Ectodermal cell (in vitro differentiated cells): Measurements from ENCODE around the gene GLDC.
A peak's percentile ranks its signal among the peaks of the same experiment; 100 is the strongest.
"Not testable (repeated sequence)": the region's sequence is repeated elsewhere in the genome, so short reads cannot be mapped to it uniquely, and the experiment has no call there.

Source experiments
- H3K27ac ChIP-seq: 2 replicates; pipeline ENCODE4 v1.7.0; 2013; ENCODE audit warnings: mild to moderate bottlenecking, low read depth, low read length; ENCODE audit not compliant: insufficient read depth, poor library complexity, severe bottlenecking
- H3K27me3 ChIP-seq: 2 replicates; pipeline ENCODE4 v1.7.0; 2013; ENCODE audit warnings: mild to moderate bottlenecking, low read length; ENCODE audit not compliant: insufficient read depth, control insufficient read depth, poor library complexity, severe bottlenecking
- H3K36me3 ChIP-seq: one replicate; pipeline ENCODE4 v1.7.0; 2013; ENCODE audit warnings: low read length; ENCODE audit not compliant: control insufficient read depth, insufficient read depth
- H3K4me1 ChIP-seq: one replicate; pipeline ENCODE4 v1.7.0; 2013; ENCODE audit warnings: low read length; ENCODE audit not compliant: control insufficient read depth, insufficient read depth
- H3K4me3 ChIP-seq: 2 replicates; pipeline ENCODE4 v1.7.0; 2013; ENCODE audit warnings: low read depth, low read length, control low read depth; ENCODE audit not compliant: insufficient read depth
- H3K9me3 ChIP-seq: 2 replicates; pipeline ENCODE4 v1.7.0; 2013; ENCODE audit warnings: mild to moderate bottlenecking, low read length, moderate library complexity; ENCODE audit not compliant: control insufficient read depth
- WGBS, 2 experiments: methylation state at CpG; one replicate each; pipeline ENCODE4 v1.1.7; 2013; ENCODE audit warnings: missing lambda C conversion rate in 2 of 2; 5-methylcytosine and 5-hydroxymethylcytosine counted together

The GLDC gene

DNA sequence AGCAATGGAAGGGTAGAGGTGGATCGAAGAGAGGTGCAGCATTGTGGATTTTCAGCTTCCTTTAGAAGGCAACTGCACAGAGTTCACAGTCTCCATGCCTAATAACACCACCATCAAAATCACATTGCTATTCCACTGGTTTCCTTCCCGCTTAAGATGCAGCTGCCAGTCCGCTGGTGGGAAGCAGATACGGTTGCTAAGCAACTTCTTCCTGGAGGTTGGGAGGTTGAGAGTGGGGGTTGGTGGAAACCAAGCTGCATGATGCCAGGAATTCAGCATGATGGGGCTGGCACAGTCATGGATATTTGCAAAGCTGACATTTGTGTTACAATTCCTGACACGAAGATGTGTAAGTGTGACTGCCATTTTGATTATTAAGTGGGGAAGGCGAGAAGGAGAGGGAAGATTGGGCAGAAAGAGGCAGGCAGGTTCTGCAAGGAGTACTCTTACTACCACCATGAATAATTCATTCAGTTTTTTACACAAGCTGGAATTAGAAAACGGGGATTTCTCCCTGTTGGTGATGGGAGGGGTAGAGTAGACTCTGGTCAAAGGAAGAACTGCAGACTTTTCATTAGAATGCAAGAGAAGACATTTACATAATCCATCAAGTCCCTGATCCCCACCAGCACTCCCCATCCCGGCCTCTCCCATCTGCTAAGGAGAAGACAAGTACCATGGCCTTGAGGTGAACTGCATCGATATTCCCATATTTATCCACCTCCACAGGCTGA lies 87.5 kb downstream of the GLDC start:
- H3K27ac ChIP-seq = peak overlapping the region; percentile 52
- H3K4me3 ChIP-seq = no peak overlapping the region

DNA sequence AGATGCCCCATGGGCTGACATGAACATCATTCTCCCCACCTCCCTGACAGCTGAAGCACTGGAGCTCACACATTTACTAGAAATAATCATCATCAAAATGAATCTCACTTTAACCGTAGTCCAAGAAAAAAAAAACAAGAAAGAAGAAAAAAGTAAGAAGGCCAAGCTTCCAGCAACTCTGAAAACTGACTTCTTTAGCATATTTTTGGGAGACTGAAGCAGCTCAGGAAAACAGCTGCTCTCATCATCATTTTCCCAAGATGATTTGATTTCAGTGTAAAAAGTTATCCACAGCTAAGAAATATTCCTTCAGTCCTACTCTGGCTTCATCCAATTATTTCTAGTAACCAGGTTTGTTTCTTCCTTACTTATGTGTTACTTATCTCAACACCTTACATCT lies 91.7 kb downstream of the GLDC start:
- H3K4me1 ChIP-seq = peaks cover 15% of the 10 kb centered on the region
- H3K36me3 ChIP-seq = peaks cover 4% of the 10 kb centered on the region
- no peaks in the 10 kb centered on the region for H3K27me3 ChIP-seq
- no peak overlapping the region for H3K27ac ChIP-seq
- H3K9me3 ChIP-seq = no peaks in the 10 kb centered on the region
- H3K4me3 ChIP-seq = no peak overlapping the region
- 85 to 96% methylated on average over 1 of the region's 1 CpG for WGBS, 2 experiments

More for the DNA sequence above, 87.5 kb downstream of the GLDC start:
- peaks cover 11% of the 10 kb centered on the region for H3K4me1 ChIP-seq
- peaks cover 4% of the 10 kb centered on the region for H3K36me3 ChIP-seq
- H3K9me3 ChIP-seq = no peaks in the 10 kb centered on the region
- H3K27me3 ChIP-seq = no peaks in the 10 kb centered on the region
- 74 to 76% methylated on average over 8 to 9 of the region's 9 CpGs for WGBS, 2 experiments

DNA sequence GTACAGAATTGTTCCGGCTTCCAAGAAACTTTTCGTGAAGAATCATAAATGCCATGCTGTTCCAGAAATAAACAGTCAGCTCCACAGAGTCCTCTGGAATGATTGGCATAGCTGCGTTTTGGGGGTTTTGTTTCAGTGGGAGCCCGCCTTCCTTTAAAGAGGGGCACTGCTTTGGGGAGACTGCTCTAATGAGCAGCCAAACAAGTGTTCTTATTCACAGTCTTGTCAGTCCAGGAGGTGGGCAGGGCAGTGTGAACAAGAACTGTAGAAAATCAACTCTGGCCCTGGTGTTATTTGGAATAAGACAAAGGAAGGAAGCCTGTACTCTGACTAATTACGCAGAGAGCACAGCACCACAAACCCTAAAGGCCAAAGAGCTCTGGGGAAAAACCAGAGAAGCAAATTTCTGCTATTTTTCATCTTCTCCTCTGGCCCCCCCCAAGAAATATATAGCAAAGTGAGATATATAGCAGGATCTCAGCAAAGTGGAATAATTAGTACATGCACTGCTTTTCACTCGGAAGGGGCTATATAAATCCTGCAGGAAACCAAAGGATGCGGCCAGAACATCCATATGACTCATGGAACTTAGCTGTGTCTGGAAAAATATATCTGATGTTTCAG lies 92.9 kb downstream of the GLDC start:
- Histone ChIP-seq H3K9me3 (no peaks in the 10 kb centered on the region), H3K27me3 (no peaks in the 10 kb centered on the region), H3K4me1 (peaks cover 8% of the 10 kb centered on the region), H3K4me3 (no peak overlapping the region), H3K36me3 (peaks cover 4% of the 10 kb centered on the region), H3K27ac (no peak overlapping the region)
- WGBS, 2 experiments = 94 to 97% methylated on average over 7 of the region's 7 CpGs

DNA sequence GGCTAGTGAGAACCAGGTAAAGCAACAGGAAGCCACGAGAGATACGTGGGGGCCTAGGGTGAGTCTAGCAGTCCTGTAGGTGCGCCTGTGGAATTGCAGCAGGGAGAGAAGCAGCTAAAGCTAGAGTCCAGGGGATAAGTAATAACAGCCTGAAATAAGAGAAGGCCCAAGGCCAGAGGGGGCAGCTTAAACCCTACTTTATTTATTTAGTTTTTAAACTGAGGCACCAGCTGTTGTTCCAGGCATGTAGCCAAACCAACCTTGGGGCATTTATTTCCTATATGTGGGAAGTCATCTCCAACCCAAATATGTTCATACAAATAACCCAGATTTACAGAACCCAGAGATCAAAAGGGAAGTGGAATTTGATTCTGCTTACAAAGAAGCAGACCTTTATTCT lies 93.5 kb downstream of the GLDC start:
- Histone ChIP-seq H3K4me3 (no peak overlapping the region), H3K4me1 (peaks cover 6% of the 10 kb centered on the region), H3K36me3 (peaks cover 4% of the 10 kb centered on the region), H3K27me3 (no peaks in the 10 kb centered on the region), H3K27ac (no peak overlapping the region), H3K9me3 (no peaks in the 10 kb centered on the region)
- WGBS, 2 experiments = 88 to 95% methylated on average over 3 of the region's 3 CpGs

DNA sequence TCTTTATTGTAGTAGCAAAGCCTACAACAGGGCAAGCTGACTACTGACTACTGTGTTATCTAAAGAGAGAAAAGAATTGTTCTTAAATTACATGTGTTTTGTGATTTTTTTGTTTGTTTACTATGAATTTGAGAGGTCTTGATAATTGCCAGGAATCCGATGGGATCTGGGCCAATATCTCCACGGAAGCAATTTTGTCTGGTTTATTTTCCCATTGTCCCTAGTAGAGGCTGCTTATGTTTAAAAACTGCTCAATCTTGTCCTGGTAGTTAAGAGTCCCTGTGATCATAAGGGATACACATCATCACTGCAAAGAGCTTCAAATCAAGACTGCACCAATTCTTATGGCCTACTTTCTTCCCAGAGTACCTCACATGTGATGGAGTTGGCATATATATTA lies 94.4 kb downstream of the GLDC start:
- H3K4me1 ChIP-seq = peaks cover 6% of the 10 kb centered on the region
- peaks cover 4% of the 10 kb centered on the region for H3K36me3 ChIP-seq
- WGBS, 2 experiments = 86 to 98% methylated on average over 2 of the region's 2 CpGs
- no peaks in the 10 kb centered on the region for H3K27me3 ChIP-seq
- no peak overlapping the region for H3K27ac ChIP-seq
- no peak overlapping the region for H3K4me3 ChIP-seq
- H3K9me3 ChIP-seq = no peaks in the 10 kb centered on the region

GRCh38 chr9:6549106-6549800 lies 96.3 kb downstream of the GLDC start:
- Histone ChIP-seq H3K27ac (peak overlapping the region; percentile 17), H3K27me3 (no peaks in the 10 kb centered on the region), H3K36me3 (no peaks in the 10 kb centered on the region), H3K4me1 (peaks cover 6% of the 10 kb centered on the region), H3K9me3 (no peaks in the 10 kb centered on the region), H3K4me3 (no peak overlapping the region)
- WGBS, 2 experiments = 80 to 81% methylated on average over 8 of the region's 8 CpGs

- WGBS, 2 experiments = 89 to 99% methylated on average over 6 to 7 of the region's 8 CpGs
- Histone ChIP-seq H3K27ac (no peak overlapping the region), H3K4me3 (no peak overlapping the region), H3K4me1 (peaks cover 11% of the 10 kb centered on the region), H3K9me3 (no peaks in the 10 kb centered on the region), H3K27me3 (no peaks in the 10 kb centered on the region), H3K36me3 (no peaks in the 10 kb centered on the region)
These were observed 100.4 kb downstream of the GLDC start for GRCh38 chr9:6545017-6545691.

- no peak overlapping the region for H3K4me3 ChIP-seq
- no peak overlapping the region for H3K27ac ChIP-seq
- H3K4me1 ChIP-seq = peaks cover 5% of the 10 kb centered on the region
- H3K36me3 ChIP-seq = no peaks in the 10 kb centered on the region
- 68 to 72% methylated on average over 6 of the region's 6 CpGs for WGBS, 2 experiments
- no peaks in the 10 kb centered on the region for H3K9me3 ChIP-seq
- H3K27me3 ChIP-seq = no peaks in the 10 kb centered on the region
These were observed 102.3 kb downstream of the GLDC start for GRCh38 chr9:6543204-6543603.

DNA sequence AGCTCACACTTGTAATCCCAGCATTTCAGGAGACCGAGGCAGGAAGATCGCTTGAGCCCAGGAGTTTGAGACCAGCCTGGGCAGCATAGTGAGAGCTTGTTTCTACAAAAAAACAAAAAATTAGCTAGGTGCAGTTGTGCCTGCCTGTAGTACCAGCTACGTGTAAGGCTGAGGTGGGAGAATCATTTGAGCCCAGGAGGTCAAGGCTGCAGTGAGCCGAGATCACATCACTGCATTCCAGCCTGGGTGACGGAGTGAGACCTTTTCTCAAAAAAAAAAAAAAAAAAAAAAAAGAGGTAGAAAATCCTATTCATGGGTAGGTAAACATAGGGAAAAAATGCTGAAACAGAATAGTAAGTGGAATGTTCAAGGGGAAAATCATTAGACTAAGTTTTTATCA lies 102.9 kb downstream of the GLDC start:
- WGBS, 2 experiments = 92 to 93% methylated on average over 5 of the region's 5 CpGs
- not testable (repeated sequence) for H3K4me1 ChIP-seq, H3K36me3 ChIP-seq, H3K4me3 ChIP-seq, H3K27me3 ChIP-seq, H3K27ac ChIP-seq, H3K9me3 ChIP-seq

- Histone ChIP-seq H3K36me3 (no peaks in the 10 kb centered on the region), H3K4me1 (peaks cover 5% of the 10 kb centered on the region), H3K9me3 (no peaks in the 10 kb centered on the region), H3K4me3 (no peak overlapping the region), H3K27me3 (no peaks in the 10 kb centered on the region), H3K27ac (no peak overlapping the region)
- 87 to 92% methylated on average over 3 of the region's 3 CpGs for WGBS, 2 experiments
These were observed 106.9 kb downstream of the GLDC start for GRCh38 chr9:6538666-6539071.
